Coronary artery (tissue), 2 donors: ENCODE results near the gene ZBTB7C.

Experiments
- DNase-seq: peaks from one replicate; pipeline ENCODE4 v3.0.0-alpha.2; 2017; ENCODE audit warnings: low spot score
- H3K27ac ChIP-seq, 2 donors: fragments of 200-600 bp; sonication (generic); one replicate each; pipeline ENCODE4 v1.5.1; 2016 to 2019
- H3K4me3 ChIP-seq: fragments of 200-600 bp; sonication (generic); 2 replicates; pipeline ENCODE4 v1.5.1; 2016; ENCODE audit warnings: mild to moderate bottlenecking, moderate library complexity
- CTCF ChIP-seq: fragments of 200-600 bp; sonication (generic); IDR thresholded peaks from one replicate; pipeline ENCODE4 v1.5.1; 2019; ENCODE audit warnings: antibody characterized with exemption

ZBTB7C gene

GRCh38 chr18:48017635-48018034 lies 391.5 kb downstream of the ZBTB7C start:
- Histone ChIP-seq H3K27ac (no peak overlapping the region), H3K4me3 (no peak overlapping the region)
- TF ChIP-seq CTCF: no peak
- DNase-seq: peak; percentile 28

GRCh38 chr18:48013162-48013561 lies 396.0 kb downstream of the ZBTB7C start:
- no peak for DNase-seq
- Histone ChIP-seq H3K27ac (no peak overlapping the region), H3K4me3 (no peak overlapping the region)
- TF ChIP-seq CTCF: no peak

- Histone ChIP-seq H3K27ac (no peak overlapping the region), H3K4me3 (no peak overlapping the region)
- TF ChIP-seq CTCF: no peak
- no peak for DNase-seq
Measured at GRCh38 chr18:48011926-48012465, 397.2 kb downstream of the ZBTB7C start.

DNA sequence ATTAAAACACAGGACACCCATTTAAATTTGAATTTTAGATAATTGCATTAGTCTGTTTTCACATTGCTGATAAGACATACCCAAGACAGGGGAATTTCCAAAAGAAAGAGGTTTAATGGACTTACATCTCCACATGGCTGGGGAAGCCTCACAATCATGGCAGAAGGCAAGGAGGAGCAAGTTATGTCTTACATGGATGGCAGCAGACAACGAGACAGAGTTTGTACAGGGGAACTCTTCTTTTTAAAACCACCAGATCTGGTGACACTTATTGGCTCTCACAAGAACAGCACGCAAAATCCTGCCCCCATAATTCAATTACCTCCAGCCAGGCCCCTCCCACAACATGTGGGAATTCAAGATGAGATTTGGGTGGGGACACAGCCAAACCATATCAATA lies 398.9 kb downstream of the ZBTB7C start:
- Histone ChIP-seq H3K27ac (no peak overlapping the region), H3K4me3 (no peak overlapping the region)
- TF ChIP-seq CTCF: no peak
- no peak for DNase-seq

- Histone ChIP-seq H3K4me3 (no peak overlapping the region), H3K27ac (no peak overlapping the region)
- DNase-seq: no peak
- TF ChIP-seq CTCF: no peak
Measured at GRCh38 chr18:48009116-48009745, 400.0 kb downstream of the ZBTB7C start.

- Histone ChIP-seq H3K27ac (no peak overlapping the region), H3K4me3 (peak overlapping the region; percentile 72)
- peak; percentile 71 for TF ChIP-seq CTCF
- DNase-seq: peak; percentile 75
Measured at GRCh38 chr18:48007955-48008701, 401.1 kb downstream of the ZBTB7C start.

DNA sequence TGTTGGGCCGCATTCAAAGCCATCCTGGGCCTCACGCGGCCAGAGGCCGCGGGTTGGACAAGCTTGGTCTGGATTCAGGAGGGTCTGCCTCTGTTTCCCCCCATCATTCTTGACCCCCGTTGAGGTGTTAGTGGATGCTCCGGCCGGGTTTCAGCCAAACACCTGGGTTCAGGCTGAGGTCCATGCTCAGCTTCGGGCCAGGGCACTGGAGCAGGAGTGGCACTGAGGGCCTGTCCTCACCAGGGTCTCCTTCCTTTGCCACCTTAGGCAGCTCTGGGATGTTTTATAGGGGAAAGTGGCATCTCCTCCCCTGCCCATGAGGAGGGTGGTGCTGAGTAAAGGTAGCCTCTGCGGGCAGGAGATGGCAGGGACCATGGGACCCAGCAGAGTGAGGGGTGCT lies 401.8 kb downstream of the ZBTB7C start:
- DNase-seq: no peak
- no peak for TF ChIP-seq CTCF
- H3K27ac ChIP-seq: no peak overlapping the region
- H3K4me3 ChIP-seq: peak overlapping the region; percentile 72
